ENCODE measurements around the gene CACTIN. TPM values are rescaled to one million over a fixed set of nuclear protein-coding genes. Genes with fewer than 3 reads are reported as not detected.

Gene CACTIN
- polyA plus RNA-seq, 1 of the 3 experiments (the other 2 are of a cell fraction), result 36.4 TPM

GRCh38 chr19:3590991-3591659 lies 35.5 kb downstream of the CACTIN start:
- Histone ChIP-seq H3K9me3 (no peaks in the 10 kb centered on the region), H3K9me2 (no peaks in the 10 kb centered on the region), H3K36me3 (replicated peaks in 1 of 2; ENCODE audit: control insufficient read depth in 1 of 2, insufficient read depth in 2 of 2, low read length in 1 of 2) (no peaks in the 10 kb centered on the region), H3K79me2 (ENCODE audit: insufficient read depth) (no peaks in the 10 kb centered on the region), H3K4me2 (no peak overlapping the region), H3K27ac (ENCODE audit: low read depth in 2 of 2, low read length in 1 of 2) (no peak overlapping the region), H3K27me3 (ENCODE audit: insufficient read depth) (no peaks in the 10 kb centered on the region), H3K4me1 (ENCODE audit: control insufficient read depth in 1 of 2, insufficient read depth in 2 of 2, low read depth in 1 of 2, low read length in 1 of 2) (peaks cover 0 to 3% of the 10 kb centered on the region in 2 experiments; a peak in 1 of 4 replicates), H3K9ac (no peak overlapping the region), H2AFZ (ENCODE audit: low read depth) (no peak overlapping the region), H3F3A (replicated peaks; ENCODE audit: insufficient read depth) (peaks cover 13% of the 10 kb centered on the region), H4K20me1 (ENCODE audit: insufficient read depth) (no peaks in the 10 kb centered on the region), H3K4me3 (ENCODE audit: low read depth in 2 of 2, low read length in 1 of 2) (no peak overlapping the region)
- 42% methylated on average over 5 of the region's 8 CpGs for WGBS (ENCODE audit: low lambda C conversion rate)
- TF ChIP-seq CHD2 (IDR thresholded peaks at IDR 0.05; ENCODE audit: low read length, partially characterized antibody), result no peak
- no peak for TF ChIP-seq MAX (IDR thresholded peaks at IDR 0.05; ENCODE audit: low read depth)
- no peak for TF ChIP-seq FOXJ3 (CRISPR knock-in tag; IDR thresholded peaks at IDR 0.05)
- no peak for TF ChIP-seq TCF12 (IDR thresholded peaks at IDR 0.05)
- TF ChIP-seq, protein P1, sequence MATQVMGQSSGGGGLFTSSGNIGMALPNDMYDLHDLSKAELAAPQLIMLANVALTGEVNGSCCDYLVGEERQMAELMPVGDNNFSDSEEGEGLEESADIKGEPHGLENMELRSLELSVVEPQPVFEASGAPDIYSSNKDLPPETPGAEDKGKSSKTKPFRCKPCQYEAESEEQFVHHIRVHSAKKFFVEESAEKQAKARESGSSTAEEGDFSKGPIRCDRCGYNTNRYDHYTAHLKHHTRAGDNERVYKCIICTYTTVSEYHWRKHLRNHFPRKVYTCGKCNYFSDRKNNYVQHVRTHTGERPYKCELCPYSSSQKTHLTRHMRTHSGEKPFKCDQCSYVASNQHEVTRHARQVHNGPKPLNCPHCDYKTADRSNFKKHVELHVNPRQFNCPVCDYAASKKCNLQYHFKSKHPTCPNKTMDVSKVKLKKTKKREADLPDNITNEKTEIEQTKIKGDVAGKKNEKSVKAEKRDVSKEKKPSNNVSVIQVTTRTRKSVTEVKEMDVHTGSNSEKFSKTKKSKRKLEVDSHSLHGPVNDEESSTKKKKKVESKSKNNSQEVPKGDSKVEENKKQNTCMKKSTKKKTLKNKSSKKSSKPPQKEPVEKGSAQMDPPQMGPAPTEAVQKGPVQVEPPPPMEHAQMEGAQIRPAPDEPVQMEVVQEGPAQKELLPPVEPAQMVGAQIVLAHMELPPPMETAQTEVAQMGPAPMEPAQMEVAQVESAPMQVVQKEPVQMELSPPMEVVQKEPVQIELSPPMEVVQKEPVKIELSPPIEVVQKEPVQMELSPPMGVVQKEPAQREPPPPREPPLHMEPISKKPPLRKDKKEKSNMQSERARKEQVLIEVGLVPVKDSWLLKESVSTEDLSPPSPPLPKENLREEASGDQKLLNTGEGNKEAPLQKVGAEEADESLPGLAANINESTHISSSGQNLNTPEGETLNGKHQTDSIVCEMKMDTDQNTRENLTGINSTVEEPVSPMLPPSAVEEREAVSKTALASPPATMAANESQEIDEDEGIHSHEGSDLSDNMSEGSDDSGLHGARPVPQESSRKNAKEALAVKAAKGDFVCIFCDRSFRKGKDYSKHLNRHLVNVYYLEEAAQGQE (IDR thresholded peaks at IDR 0.05; ENCODE audit: low read depth, low read length), result no peak
- no peak for TF ChIP-seq FOSL2 (IDR thresholded peaks at IDR 0.05; ENCODE audit: borderline replicate concordance, low read depth)
- TF ChIP-seq GATA2 (CRISPR knock-in tag; IDR thresholded peaks at IDR 0.05), result no peak
- TF ChIP-seq, protein P2, sequence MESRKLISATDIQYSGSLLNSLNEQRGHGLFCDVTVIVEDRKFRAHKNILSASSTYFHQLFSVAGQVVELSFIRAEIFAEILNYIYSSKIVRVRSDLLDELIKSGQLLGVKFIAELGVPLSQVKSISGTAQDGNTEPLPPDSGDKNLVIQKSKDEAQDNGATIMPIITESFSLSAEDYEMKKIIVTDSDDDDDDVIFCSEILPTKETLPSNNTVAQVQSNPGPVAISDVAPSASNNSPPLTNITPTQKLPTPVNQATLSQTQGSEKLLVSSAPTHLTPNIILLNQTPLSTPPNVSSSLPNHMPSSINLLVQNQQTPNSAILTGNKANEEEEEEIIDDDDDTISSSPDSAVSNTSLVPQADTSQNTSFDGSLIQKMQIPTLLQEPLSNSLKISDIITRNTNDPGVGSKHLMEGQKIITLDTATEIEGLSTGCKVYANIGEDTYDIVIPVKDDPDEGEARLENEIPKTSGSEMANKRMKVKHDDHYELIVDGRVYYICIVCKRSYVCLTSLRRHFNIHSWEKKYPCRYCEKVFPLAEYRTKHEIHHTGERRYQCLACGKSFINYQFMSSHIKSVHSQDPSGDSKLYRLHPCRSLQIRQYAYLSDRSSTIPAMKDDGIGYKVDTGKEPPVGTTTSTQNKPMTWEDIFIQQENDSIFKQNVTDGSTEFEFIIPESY (IDR thresholded peaks at IDR 0.05; ENCODE audit: borderline replicate concordance, low read depth), result no peak
- TF ChIP-seq, protein P3, sequence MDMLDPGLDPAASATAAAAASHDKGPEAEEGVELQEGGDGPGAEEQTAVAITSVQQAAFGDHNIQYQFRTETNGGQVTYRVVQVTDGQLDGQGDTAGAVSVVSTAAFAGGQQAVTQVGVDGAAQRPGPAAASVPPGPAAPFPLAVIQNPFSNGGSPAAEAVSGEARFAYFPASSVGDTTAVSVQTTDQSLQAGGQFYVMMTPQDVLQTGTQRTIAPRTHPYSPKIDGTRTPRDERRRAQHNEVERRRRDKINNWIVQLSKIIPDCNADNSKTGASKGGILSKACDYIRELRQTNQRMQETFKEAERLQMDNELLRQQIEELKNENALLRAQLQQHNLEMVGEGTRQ (IDR thresholded peaks at IDR 0.05; ENCODE audit: borderline replicate concordance, low read depth, low read length), result no peak
- ChIA-PET CTCF (interaction anchor here (0.8 to 3.5 kb wide), 4 partner anchors 28 to 110 kb away, joined by 3 to 20 read pairs (median 6); no protein-coding TSS in a partner anchor), POLR2A (no interaction called here)
- DNase-seq, result no peak
